BJ (cell line): Measurements from ENCODE around the gene CIDEB. TPM values are rescaled to one million over a fixed set of nuclear protein-coding genes. Genes with fewer than 3 reads are reported as not detected.

Source experiments
- CTCF ChIA-PET: fragments of 350-600 bp; formaldehyde crosslinking; extraction: SDS; loops from one replicate; lab custom pipeline; 2021; ENCODE audit warnings: antibody characterized with exemption, inconsistent platforms; lab: Yijun Ruan, JAX
- POLR2A ChIA-PET: fragments of 300-600 bp; sonication (Branson Sonifier 250); formaldehyde crosslinking; extraction: SDS; loops from one replicate; lab custom pipeline; 2021; ENCODE audit warnings: antibody characterized with exemption; lab: Charles Lee
- DNase-seq: peaks from one replicate; pipeline ENCODE4 v3.0.0-alpha.2; 2011; ENCODE audit warnings: low read depth
- H3K27me3 ChIP-seq: 2 replicates; pipeline ENCODE4 v1.6.0; 2011; ENCODE audit warnings: low read length; ENCODE audit not compliant: control insufficient read depth, insufficient read depth
- H3K36me3 ChIP-seq: 2 replicates; pipeline ENCODE4 v1.5.1; 2011; ENCODE audit warnings: low read length; ENCODE audit not compliant: control insufficient read depth, insufficient read depth
- H3K4me3 ChIP-seq: 2 replicates; pipeline ENCODE4 v1.5.1; 2011; ENCODE audit warnings: low read depth, mild to moderate bottlenecking, control low read depth, low read length
- polyA plus RNA-seq: library from polyadenylated mRNA; depleted of rRNA; stranded (reverse); fragments of >200 nt; gene quantifications from 2 replicates; pipeline ENCODE4 v1.2.3, GENCODE V29; 2011
- TF ChIP-seq, protein P1 (sequence below): IDR thresholded peaks from 2 replicates; pipeline ENCODE4 v1.5.1; 2011; ENCODE audit warnings: low read depth, mild to moderate bottlenecking, control low read depth, inconsistent platforms, low read length, moderate library complexity; ENCODE audit not compliant: insufficient read depth

Gene CIDEB
- polyA plus RNA-seq, 1 experiment = 0.98 TPM

DNA sequence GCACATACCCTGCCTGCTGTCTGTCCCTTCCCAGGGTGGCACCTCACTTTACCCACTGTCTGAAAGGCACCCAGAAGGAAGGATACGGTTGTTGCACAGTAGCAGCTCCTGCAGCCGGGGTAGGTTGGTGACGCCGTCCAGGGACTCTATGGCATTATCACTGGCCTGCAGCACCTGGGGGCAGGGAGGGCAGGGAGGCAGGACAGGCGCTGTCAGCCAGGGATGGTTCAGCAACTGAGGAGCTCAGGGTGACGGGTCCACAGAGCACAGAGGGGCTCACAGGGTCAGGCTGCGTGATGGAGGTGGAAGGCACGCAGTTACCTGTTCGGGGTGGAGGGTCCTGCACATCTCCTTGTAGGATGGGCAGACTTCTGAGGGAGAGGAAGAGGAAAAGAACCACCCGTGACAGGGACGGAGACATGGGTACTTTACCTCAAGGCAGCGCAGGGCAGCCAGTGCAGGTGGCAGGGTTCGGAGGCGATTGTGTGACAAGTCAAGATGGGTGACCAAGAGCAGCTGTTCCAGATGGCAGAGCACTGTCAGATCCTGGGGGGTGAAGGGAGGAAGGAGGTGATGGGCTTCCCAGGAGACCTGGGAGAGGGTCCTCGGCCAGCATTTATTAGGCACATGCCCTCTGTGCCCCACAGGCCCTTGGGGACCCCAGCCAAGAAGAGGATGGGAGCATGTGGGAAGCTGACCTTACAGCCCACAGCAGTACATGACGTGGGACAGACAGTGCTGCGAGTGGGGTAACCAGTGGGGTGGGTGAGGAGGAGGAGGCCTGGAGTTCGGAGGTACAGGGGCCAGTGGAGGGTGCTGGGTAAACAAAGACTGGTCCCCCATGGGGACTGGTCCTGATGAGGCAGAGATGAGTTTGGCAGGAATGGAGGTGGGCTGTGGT lies 41.2 kb downstream of the CIDEB start:
- H3K27me3 ChIP-seq = no peaks in the 10 kb centered on the region
- ChIA-PET POLR2A (no interaction called here), CTCF (interaction anchor here (0.9 kb wide), 1 partner anchor 9 kb away, joined by 3 read pairs; no protein-coding TSS in a partner anchor)
- H3K4me3 ChIP-seq = no peak overlapping the region
- TF ChIP-seq, protein P1, sequence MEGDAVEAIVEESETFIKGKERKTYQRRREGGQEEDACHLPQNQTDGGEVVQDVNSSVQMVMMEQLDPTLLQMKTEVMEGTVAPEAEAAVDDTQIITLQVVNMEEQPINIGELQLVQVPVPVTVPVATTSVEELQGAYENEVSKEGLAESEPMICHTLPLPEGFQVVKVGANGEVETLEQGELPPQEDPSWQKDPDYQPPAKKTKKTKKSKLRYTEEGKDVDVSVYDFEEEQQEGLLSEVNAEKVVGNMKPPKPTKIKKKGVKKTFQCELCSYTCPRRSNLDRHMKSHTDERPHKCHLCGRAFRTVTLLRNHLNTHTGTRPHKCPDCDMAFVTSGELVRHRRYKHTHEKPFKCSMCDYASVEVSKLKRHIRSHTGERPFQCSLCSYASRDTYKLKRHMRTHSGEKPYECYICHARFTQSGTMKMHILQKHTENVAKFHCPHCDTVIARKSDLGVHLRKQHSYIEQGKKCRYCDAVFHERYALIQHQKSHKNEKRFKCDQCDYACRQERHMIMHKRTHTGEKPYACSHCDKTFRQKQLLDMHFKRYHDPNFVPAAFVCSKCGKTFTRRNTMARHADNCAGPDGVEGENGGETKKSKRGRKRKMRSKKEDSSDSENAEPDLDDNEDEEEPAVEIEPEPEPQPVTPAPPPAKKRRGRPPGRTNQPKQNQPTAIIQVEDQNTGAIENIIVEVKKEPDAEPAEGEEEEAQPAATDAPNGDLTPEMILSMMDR = no peak
- peaks cover 20% of the 10 kb centered on the region for H3K36me3 ChIP-seq
- no peak for DNase-seq

GRCh38 chr14:24264298-24264697 lies 43.5 kb downstream of the CIDEB start:
- CTCF ChIA-PET = interaction anchor here (1.0 to 3.9 kb wide), 5 partner anchors 12 to 33 kb away, joined by 3 to 15 read pairs (median 3); no protein-coding TSS in a partner anchor
- Histone ChIP-seq H3K36me3 (peaks cover 20% of the 10 kb centered on the region), H3K4me3 (no peak overlapping the region), H3K27me3 (no peaks in the 10 kb centered on the region)
- POLR2A ChIA-PET = no interaction called here
- TF ChIP-seq, protein P1 = no peak
- no peak for DNase-seq

- Histone ChIP-seq H3K4me3 (no peak overlapping the region), H3K27me3 (no peaks in the 10 kb centered on the region), H3K36me3 (peaks cover 17% of the 10 kb centered on the region)
- DNase-seq = no peak
- ChIA-PET CTCF (interaction anchor here (1.0 to 3.9 kb wide), 5 partner anchors 7 to 21 kb away, joined by 3 to 16 read pairs (median 4); partner anchors contain the start of gene RABGGTA), POLR2A (no interaction called here)
- TF ChIP-seq, protein P1 = no peak
Observed at GRCh38 chr14:24263848-24264247, 43.9 kb downstream of the CIDEB start.

GRCh38 chr14:24262821-24263733 lies 44.7 kb downstream of the CIDEB start, which contains the start of gene TGM1:
TGM1 (minus strand) TSS chr14:24263177; CDS start chr14:24262352, 825 bp downstream.
- CTCF ChIA-PET = interaction anchor here (0.7 to 3.9 kb wide), 6 partner anchors 8 to 169 kb away, joined by 3 to 16 read pairs (median 8); partner anchors contain the start of genes RABGGTA and TINF2

More at GRCh38 chr14:24262821-24263733, 44.7 kb downstream of the CIDEB start, which contains the start of gene TGM1:
- TF ChIP-seq, protein P1 = no peak
- POLR2A ChIA-PET = no interaction called here
- DNase-seq = no peak
- peaks cover 11% of the 10 kb centered on the region for H3K36me3 ChIP-seq
- no peaks in the 10 kb centered on the region for H3K27me3 ChIP-seq
- no peak within 1 kb of the TSS for H3K4me3 ChIP-seq
